ENCODE measurements around the gene CFAP157.

DNA sequence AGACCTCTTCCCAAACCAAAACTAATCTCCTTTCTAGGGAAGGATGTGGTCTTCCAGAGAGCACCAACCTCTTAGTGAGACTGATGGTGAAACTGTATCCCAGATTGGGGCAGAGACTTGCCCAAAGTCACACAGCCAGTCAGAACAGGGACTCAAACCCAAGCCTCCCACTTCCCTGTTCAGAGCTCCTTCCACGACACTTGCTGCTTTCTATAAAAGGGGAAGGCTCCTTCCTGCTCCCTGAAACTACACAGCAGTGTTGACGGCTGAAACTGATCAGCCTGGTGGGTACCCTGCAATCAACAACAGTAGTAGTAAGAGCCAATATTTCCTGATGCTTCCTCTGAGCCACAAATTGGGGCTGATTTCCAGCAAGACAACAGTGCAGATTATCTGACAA, 26.8 kb downstream of the CFAP157 start:
- TF ChIP-seq FOSL1 (IDR thresholded peaks at IDR 0.05; ENCODE audit: low read depth) (no peak), CEBPB (IDR thresholded peaks at IDR 0.05; ENCODE audit: low read depth) (no peak), POLR2A (IDR thresholded peaks at IDR 0.05; ENCODE audit: borderline replicate concordance, extremely low read depth, insufficient read depth, insufficient read length) (no peak), POLR2AphosphoS5 (IDR thresholded peaks at IDR 0.05; ENCODE audit: low read depth, low read length) (no peak), EZH2 (IDR thresholded peaks at IDR 0.05) (no peak), JUND (IDR thresholded peaks at IDR 0.05) (no peak)
- TF ChIP-seq, protein P1, sequence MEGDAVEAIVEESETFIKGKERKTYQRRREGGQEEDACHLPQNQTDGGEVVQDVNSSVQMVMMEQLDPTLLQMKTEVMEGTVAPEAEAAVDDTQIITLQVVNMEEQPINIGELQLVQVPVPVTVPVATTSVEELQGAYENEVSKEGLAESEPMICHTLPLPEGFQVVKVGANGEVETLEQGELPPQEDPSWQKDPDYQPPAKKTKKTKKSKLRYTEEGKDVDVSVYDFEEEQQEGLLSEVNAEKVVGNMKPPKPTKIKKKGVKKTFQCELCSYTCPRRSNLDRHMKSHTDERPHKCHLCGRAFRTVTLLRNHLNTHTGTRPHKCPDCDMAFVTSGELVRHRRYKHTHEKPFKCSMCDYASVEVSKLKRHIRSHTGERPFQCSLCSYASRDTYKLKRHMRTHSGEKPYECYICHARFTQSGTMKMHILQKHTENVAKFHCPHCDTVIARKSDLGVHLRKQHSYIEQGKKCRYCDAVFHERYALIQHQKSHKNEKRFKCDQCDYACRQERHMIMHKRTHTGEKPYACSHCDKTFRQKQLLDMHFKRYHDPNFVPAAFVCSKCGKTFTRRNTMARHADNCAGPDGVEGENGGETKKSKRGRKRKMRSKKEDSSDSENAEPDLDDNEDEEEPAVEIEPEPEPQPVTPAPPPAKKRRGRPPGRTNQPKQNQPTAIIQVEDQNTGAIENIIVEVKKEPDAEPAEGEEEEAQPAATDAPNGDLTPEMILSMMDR (IDR thresholded peaks at IDR 0.05 in 2 of 3, conservative IDR thresholded peaks at IDR 0.05 in 1 of 3; ENCODE audit: borderline replicate concordance in 1 of 3, insufficient read depth in 1 of 3, low read depth in 2 of 3, low read length in 2 of 3) = no peak
- TF ChIP-seq, protein P2, sequence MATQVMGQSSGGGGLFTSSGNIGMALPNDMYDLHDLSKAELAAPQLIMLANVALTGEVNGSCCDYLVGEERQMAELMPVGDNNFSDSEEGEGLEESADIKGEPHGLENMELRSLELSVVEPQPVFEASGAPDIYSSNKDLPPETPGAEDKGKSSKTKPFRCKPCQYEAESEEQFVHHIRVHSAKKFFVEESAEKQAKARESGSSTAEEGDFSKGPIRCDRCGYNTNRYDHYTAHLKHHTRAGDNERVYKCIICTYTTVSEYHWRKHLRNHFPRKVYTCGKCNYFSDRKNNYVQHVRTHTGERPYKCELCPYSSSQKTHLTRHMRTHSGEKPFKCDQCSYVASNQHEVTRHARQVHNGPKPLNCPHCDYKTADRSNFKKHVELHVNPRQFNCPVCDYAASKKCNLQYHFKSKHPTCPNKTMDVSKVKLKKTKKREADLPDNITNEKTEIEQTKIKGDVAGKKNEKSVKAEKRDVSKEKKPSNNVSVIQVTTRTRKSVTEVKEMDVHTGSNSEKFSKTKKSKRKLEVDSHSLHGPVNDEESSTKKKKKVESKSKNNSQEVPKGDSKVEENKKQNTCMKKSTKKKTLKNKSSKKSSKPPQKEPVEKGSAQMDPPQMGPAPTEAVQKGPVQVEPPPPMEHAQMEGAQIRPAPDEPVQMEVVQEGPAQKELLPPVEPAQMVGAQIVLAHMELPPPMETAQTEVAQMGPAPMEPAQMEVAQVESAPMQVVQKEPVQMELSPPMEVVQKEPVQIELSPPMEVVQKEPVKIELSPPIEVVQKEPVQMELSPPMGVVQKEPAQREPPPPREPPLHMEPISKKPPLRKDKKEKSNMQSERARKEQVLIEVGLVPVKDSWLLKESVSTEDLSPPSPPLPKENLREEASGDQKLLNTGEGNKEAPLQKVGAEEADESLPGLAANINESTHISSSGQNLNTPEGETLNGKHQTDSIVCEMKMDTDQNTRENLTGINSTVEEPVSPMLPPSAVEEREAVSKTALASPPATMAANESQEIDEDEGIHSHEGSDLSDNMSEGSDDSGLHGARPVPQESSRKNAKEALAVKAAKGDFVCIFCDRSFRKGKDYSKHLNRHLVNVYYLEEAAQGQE (IDR thresholded peaks at IDR 0.05; ENCODE audit: low read depth) = no peak
